Activated CD8-positive, alpha-beta memory T cell treated with anti-CD3 and anti-CD28 coated beads, Interleukin-2, amount 50 U/mL, for 48 hours (primary cell): ENCODE measurements around the gene RINL.

Source experiments
- DNase-seq: peaks from one replicate; pipeline ENCODE4 v3.0.0-alpha.2; 2020

The RINL gene, protein sequence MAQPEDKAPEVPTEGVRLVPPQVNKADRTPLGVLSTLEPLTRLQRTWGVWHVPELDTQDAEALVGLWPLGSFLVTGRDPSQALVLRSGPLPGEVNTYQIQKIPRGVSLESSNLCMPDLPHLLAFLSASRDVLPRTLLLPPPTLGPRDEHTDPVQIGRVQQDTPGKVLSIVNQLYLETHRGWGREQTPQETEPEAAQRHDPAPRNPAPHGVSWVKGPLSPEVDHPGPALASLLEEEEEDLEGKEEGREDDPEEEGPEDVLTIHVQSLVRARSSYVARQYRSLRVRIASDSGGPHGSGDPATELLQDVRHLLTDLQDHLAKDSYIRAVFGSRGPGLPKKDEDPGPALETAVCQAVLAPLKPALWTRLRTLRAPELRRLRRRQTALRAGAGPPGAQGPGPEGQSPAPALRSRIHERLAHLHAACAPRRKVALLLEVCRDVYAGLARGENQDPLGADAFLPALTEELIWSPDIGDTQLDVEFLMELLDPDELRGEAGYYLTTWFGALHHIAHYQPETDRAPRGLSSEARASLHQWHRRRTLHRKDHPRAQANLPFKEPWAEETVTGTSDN

GRCh38 chr19:38877781-38878574 lies at the start of gene RINL:
TSS of gene RINL (minus strand) at chr19:38878275. CDS start at chr19:38876742, 1,533 bp downstream.
- DNase-seq, result peak; percentile 80

- DNase-seq, result no peak
Measured at GRCh38 chr19:38924388-38924787, 46.3 kb upstream of the RINL start.

- no peak for DNase-seq
Measured at GRCh38 chr19:38922482-38922881, 44.4 kb upstream of the RINL start.

- no peak for DNase-seq
Measured at GRCh38 chr19:38921420-38922274, 43.6 kb upstream of the RINL start.

DNA sequence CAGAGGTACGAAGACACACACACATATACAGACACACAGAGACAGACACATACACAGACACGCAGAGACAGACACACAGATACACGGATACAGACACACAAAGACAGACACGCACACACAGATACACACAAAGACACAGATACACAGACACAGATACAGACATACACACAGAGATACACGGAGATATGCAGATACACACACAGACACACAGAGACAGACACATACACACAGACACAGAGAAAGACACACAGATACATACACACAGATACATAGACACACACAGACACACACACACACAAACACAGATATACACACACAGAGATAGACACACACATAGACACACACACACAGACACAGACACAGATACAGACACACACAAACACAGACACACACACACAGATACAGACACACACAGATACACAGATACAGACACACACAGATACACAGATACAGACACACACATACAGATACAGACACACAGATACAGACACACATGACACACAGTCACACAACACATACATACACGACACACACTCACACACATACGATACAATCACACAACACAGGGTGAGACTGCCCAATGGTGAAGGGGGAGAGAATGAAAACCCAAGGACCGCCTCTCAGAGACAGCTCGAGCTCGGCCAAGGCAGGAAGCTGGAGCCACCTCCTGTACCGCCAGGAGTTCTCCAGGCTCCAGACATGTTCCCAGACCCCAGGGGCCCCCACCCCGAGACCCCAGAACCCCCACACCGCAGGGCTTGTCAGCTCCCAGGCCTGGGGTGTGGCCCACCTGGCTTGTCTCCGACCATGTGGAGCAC lies 42.7 kb upstream of the RINL start:
- DNase-seq, result no peak

DNA sequence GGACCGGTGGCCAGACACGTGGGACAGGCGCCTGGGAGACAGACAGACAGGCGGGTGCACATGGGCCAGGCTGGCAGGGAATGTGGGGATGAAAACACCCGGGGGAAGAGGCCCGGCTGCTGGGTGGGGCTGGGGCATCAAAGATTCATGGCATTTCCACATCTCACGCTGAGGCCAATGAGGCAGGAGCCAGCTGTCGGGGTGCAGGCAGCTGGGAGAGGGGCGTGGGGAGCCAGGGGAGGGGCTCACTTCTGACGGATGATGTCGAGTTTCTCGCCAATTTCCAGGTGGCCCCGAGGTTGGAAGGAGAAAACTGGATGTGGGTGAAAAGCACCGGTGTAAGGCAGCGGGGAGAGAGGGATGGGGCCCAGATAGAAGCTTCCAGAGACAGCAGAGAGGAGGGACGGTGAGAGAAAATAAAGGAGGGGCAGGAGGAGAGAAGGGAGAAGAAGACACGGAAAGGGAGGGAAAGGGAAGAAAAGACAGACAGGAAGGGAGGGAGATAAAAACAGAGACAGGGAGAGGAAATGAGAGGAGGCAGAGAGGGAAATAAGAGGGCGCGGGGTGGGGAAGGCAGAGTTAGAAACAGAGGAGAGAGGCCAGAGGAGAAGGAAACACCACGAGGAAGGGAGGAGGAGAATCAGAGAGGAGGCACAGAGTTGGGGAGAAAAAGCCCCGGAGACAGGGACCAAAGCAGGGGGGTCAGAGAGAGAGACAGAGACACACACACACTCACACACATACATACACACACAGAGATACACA lies 41.9 kb upstream of the RINL start:
- DNase-seq, result no peak

DNA sequence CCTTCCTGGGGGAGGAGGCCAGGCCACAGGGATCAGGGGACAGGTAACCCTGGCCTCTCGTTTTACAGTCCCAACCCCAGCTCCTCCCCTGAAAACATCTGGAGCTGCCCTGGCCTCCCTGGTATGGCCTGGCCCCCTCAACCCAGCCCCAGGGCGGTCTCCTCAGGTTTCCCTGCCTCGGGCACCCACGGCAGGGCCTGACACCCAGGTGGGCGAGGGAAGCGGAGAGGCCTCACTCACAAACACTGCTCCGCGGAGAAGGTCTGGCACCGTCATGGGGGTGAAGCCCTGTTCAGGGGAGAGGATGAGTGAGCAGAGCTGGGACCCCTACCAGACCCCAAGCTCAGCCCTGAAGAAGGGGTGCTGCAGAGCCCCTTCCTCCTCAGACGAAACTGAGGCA lies 40.5 kb upstream of the RINL start:
- no peak for DNase-seq

DNA sequence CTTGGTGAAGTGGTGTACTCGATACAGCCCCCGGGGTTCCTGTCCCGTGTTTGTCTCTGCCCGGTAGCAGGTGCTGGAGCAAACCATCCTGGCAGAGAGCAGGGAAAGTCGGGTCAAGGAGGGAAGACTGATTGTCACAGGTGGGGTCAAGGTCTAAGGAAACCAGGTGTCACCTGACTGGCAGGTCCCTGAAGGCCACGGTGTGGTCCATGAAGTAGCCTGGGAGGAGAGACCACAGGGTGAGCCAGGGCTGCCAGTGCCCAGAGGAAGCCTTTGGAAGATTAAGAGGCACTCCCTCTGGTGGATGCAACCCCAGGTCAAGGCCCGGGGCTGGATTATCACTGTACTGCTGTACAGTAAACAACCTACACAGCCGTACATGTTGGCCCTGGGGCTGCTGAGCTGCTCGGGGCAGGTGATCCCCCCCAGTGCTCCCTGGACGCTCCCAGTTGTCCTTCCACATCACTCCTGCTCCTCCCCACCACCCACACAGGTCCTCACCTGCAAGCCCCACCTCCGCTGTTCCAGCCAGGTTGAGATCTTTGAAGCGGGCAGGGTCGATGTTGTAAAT lies 39.9 kb upstream of the RINL start:
- no peak for DNase-seq

GRCh38 chr19:38917516-38917915 lies 39.4 kb upstream of the RINL start:
- DNase-seq, result no peak

DNA sequence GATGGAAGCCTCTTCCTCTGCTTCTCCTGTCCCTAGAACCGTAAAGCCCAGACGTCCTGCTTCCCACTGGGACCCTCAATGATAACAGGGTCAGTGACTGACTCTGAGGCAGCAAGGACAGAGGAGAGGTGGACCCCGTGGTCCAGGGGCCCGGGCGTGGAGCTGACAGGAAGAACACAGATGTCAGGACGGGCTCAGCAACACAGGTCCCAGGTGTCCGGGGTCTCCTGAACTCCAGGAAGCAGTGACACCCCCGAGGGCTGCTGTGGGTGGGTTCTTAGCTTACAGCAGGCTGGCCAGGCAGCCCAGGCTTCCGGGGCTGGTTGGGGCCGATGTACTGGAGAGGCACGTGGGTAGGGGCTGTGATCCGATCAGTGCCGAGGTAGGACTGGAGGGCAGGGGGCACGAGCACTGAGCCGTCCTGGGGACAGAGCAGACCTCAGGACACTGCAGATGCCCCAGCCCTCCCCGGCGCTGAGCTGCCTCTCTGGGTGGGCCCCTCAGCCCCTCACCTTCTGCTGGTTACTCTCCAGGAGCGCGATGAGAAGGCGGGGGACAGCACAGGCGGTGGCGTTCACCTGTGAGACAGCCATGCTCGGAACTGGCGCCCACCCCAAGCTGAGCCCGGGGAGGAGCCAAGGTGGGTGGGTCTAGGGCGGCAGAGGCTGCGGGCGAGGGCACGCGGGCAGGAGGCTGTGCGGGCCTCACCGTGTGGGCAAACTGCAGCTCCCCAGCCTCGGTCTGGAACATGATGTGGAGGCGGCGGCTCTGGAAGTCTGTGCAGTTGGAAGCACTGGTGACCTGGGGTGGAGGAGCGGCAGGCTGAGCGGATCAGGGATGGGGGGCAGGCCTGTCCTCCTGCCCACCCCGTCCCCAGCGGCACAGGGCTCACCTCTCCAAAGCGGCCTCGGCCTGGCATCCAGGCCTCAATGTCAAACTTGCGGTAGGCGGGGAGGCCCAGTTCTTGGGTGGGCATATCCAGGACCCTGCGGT lies 37.5 kb upstream of the RINL start:
- no peak for DNase-seq

GRCh38 chr19:38913958-38914357 lies 35.9 kb upstream of the RINL start:
- no peak for DNase-seq

DNA sequence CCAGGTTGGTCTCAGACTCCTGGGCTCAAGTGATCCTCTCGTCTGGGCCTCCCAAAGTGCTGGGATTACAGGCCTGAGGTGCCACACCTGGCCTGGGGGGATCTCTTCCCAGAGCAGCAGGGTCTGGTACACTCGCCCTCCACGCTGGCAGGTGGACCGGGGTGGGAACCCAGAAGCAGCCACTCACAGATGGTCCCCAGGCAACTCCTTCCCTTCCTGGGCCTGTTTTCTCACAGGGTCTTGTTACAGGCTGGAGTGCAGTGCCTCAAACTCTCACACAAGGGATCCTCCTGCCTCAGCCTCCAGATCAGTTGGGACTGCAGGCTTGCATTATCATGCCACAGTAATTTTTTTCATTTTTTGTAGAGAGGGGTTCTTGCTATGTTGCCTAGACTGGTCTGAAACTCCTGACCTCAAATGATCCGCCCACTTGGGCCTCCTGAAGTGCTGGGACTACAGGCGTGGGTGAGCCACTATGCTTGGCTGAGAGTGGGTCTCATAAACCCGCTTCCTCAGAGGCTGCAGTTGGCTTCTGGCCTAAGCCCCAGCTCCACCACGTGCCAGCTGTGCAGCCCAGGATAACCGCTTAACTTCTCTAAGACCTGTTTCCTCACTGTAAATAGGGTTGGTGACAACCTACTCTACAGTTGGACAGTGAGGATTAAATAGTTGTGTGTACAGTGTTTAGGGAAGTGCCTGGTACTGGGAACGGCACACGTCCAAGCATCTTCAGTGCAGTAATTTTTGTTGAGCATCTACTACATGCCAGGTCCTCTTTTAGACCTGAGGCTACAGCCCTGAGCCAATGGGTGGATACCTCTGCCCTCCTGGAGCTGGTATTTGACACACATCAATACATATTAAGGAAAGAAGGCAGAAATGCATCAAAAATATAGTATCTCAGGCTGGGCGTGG lies 34.8 kb upstream of the RINL start:
- DNase-seq, result no peak

DNA sequence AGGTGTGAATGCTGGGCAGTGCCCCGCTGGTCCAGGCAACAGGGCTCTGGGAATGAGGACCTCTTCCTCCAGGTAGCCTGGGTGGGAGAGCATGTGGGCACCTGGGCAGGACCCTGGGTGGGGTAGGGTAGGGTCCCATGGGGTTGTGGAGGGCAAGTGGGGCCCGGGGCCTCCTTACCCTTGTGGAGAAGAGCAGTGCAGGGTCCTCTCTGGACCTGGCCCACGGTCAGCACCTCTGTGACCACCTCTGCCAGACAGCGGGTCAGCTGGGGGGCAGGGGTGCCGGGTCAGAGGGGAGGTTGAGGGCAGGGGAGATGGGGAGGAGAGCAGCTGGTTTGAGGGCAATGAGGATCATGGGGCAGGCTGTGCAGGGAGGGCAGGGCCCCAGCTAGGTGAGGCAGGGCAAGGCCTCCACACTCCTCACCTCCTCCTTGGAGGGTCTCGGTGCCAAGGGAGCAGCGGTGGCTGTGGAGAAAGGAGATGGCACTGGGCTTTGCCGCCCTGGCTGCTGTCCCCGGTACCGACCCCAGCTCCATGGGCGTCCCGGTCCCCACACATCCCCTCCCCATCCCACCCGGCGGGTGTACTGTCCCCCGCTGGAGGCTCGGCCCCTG lies 33.4 kb upstream of the RINL start:
- no peak for DNase-seq

DNA sequence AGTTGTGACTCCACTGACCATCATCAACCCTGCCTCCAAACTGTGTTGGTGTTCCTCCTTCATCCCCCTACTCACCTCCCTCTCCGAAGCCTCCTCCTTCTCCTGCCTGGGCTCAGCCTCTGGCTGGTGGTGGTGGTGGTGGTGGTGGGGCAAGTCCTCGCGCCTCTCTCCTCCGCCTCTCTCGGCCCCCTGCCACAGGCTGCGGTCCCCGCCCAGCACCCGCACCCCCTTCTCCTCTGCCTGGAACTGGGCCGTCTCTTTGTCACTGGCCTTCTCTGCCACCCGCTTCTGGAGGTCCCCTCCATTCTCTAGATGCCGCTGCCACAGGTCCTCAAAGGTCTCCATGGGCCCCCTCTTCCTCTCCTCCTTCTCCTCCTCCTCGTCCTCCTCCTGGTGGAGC lies 32.4 kb upstream of the RINL start:
- DNase-seq, result no peak

DNA sequence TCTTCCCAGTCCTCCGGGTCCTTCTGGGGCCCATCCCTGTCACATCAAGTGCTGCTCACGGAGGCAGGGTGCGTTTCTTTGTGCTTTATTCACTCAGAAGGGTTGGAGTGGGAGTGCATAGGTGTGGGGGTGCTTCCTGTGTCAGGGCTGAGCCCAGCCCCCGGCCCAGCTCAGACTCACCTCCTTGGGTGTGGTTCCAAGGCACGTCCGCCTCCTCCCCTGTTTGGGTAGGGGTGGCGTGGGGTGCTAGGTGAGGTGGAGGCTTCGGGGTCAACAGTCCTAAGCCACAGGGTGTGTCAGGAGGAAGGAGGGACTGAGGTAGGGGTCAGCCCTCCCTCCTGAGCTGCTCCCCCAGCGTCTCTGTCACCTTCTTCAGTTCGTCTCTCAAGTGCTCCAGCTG lies 30.8 kb upstream of the RINL start:
- DNase-seq, result no peak

- DNase-seq, result no peak
Measured at GRCh38 chr19:38907670-38908069, 29.6 kb upstream of the RINL start.

GRCh38 chr19:38907227-38907626 lies 29.2 kb upstream of the RINL start:
- no peak for DNase-seq

GRCh38 chr19:38905620-38906019 lies 27.5 kb upstream of the RINL start:
- DNase-seq, result no peak
